AG09319 (cell line): ENCODE results near the gene DENND4A.

Experiments
- DNase-seq: peaks from one replicate; pipeline ENCODE4 v3.0.0-alpha.2; 2010; ENCODE audit warnings: low read depth; ENCODE audit errors: extremely low read depth
- TF ChIP-seq, protein P1 (sequence below): IDR thresholded peaks from 2 replicates; pipeline ENCODE4 v1.5.1; 2011; ENCODE audit warnings: low read depth, mild to moderate bottlenecking, inconsistent platforms, low read length, moderate library complexity

The DENND4A gene

DNA sequence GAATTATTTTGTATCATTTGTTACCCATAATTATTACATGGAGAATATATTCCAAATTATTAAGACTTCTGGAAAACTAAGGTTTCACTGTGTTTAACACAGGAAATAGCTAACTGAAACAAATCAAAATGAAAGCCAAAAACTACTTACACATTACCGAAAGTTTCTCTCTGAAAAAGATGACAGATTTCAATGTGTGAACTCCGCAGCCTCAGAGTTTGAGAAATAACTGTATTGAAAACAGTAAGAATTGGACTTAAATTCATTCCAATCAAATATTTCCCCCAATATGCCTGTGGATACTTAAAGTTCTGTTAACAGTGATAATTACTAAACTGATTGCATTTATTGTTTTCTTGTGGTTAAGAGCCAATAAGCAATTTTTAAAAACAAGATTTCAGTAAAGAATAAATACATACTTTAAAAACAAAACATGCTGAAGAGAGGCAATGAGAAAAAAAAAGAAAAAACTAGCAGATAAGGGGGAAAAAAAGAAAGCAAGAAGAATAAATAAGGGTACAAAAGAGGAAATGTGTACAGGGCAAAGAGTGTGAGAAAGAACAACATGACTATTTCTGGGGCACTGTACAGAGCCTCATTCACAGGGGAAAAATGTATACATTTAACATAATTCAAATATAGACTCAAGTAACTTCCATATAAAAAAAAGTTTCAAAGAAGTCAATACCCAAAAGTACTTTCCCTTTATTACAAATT lies 30.7 kb downstream of the DENND4A start:
- TF ChIP-seq, protein P1, sequence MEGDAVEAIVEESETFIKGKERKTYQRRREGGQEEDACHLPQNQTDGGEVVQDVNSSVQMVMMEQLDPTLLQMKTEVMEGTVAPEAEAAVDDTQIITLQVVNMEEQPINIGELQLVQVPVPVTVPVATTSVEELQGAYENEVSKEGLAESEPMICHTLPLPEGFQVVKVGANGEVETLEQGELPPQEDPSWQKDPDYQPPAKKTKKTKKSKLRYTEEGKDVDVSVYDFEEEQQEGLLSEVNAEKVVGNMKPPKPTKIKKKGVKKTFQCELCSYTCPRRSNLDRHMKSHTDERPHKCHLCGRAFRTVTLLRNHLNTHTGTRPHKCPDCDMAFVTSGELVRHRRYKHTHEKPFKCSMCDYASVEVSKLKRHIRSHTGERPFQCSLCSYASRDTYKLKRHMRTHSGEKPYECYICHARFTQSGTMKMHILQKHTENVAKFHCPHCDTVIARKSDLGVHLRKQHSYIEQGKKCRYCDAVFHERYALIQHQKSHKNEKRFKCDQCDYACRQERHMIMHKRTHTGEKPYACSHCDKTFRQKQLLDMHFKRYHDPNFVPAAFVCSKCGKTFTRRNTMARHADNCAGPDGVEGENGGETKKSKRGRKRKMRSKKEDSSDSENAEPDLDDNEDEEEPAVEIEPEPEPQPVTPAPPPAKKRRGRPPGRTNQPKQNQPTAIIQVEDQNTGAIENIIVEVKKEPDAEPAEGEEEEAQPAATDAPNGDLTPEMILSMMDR, result no peak
- no peak for DNase-seq

GRCh38 chr15:65759441-65759840 lies 32.7 kb downstream of the DENND4A start:
- TF ChIP-seq, protein P1, result no peak

GRCh38 chr15:65758242-65758641 lies 33.9 kb downstream of the DENND4A start:
- TF ChIP-seq, protein P1, result no peak
- DNase-seq, result no peak

More at GRCh38 chr15:65759441-65759840, 32.7 kb downstream of the DENND4A start:
- DNase-seq, result no peak

DNA sequence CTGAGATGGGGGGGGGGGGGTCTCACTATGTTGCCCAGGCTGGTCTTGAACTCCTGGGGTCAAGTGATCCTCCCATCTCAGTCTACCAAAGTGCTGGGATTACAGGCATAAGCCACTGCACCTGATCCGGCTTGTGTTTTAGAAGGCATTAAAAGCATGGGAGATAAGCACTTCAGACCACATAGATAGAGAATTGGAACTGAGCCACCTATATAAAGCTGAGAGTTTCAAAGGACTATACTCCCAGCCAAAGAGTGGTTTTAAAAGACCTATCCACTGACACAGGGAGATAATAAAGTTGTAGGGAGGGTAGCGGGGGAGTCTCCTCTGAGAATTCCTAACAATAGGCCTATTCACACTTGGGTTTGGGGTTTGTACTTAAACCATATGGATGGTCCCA lies 34.8 kb downstream of the DENND4A start:
- TF ChIP-seq, protein P1, result no peak
- DNase-seq, result no peak

- TF ChIP-seq, protein P1, result no peak
- DNase-seq, result no peak
Measured at GRCh38 chr15:65752151-65752700, 39.9 kb downstream of the DENND4A start.

DNA sequence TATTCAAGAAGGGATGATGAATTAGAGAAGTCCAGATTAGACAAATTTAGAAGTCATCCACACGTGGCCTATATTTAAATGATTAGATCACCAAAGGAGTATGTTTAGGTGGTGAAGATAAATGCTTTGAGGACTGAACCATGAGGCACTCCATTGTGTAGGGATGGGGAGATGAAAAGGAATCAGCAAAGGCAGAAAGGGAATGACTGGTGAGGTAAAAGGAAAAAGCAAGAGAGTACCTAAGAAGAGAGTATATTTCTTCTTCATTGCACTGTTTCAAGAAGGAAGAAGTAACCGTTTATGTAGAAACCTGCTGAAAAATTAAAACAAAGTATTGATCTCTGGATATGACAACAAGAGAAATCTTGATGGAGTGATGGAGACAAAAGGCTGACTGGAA lies 40.7 kb downstream of the DENND4A start:
- TF ChIP-seq, protein P1, result no peak
- DNase-seq, result no peak

DNA sequence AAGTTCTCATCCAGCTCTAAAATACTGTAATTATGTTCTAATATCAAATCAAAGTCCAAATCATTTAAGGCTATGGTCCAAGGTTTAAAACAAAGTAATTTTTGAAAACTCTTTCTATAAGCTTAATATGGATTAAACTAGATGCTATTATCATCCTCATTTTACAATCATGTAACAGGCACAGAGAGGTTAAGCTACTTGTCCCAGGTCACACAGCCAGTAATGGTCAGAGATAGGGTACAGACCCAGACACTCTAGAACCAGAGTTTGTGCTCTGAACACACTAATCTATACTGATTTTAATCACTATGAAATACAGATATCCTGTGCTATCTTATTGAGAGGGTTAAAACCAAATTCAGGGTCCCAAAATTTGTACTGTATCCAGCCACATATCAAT lies 44.8 kb downstream of the DENND4A start:
- DNase-seq, result no peak
- TF ChIP-seq, protein P1, result no peak
